ENCODE data around the gene CAPNS1.
A peak's percentile ranks its signal among the peaks of the same experiment; 100 is the strongest.
"Not testable (repeated sequence)": the region's sequence is repeated elsewhere in the genome, so short reads cannot be mapped to it uniquely, and the experiment has no call there.

The CAPNS1 gene

GRCh38 chr19:36121486-36122124 is 18.3 kb upstream of the CAPNS1 start:
- ATAC-seq (ENCODE audit: insufficient read depth, low read depth) (no peak), DNase-seq (no peak)
- no peak overlapping the region for H3K4me3 ChIP-seq (ENCODE audit: low read depth in 1 of 2, low read length in 2 of 2)
- H3K4me2 ChIP-seq (ENCODE audit: insufficient read depth, low read length) = no peak overlapping the region
- H3K36me3 ChIP-seq (ENCODE audit: insufficient read depth, low read length) = peaks cover 83% of the 10 kb centered on the region
- no peaks in the 10 kb centered on the region for H3K27me3 ChIP-seq (ENCODE audit: insufficient read depth, low read length, poor library complexity)
- H2AFZ ChIP-seq (ENCODE audit: low read depth, low read length) = no peak overlapping the region
- peaks cover 10% of the 10 kb centered on the region for H4K20me1 ChIP-seq (ENCODE audit: insufficient read depth, low read length)
- no peaks in the 10 kb centered on the region for H3K9me3 ChIP-seq (ENCODE audit: insufficient read depth, low read length, severe bottlenecking)
- no peak overlapping the region for H3K27ac ChIP-seq (ENCODE audit: low read length)
- H3K9ac ChIP-seq (ENCODE audit: low read depth, low read length) = no peak overlapping the region
- H3K79me2 ChIP-seq (ENCODE audit: insufficient read depth, low read length) = peaks cover 20% of the 10 kb centered on the region
- no peak for TF ChIP-seq EZH2 (IDR thresholded peaks at IDR 0.05; ENCODE audit: borderline replicate concordance, low read depth, low read length, severe bottlenecking)
- TF ChIP-seq CTCF (IDR thresholded peaks at IDR 0.05; ENCODE audit: borderline replicate concordance, extremely low read depth, low read length, poor library complexity, severe bottlenecking) = no peak
- H3K4me1 ChIP-seq (ENCODE audit: insufficient read depth, low read length) = peaks cover 10% of the 10 kb centered on the region

- Histone ChIP-seq H3K4me3 (ENCODE audit: low read depth in 1 of 2, low read length in 2 of 2) (no peak overlapping the region), H4K20me1 (ENCODE audit: insufficient read depth, low read length) (no peaks in the 10 kb centered on the region; the same call in none of the 2 replicates), H3K27me3 (ENCODE audit: insufficient read depth, low read length, poor library complexity) (no peaks in the 10 kb centered on the region), H3K79me2 (ENCODE audit: insufficient read depth, low read length) (0 out of 2 replicates have a peak, but pooled peaks cover 1% of the 10 kb centered on the region), H3K27ac (ENCODE audit: low read length) (no peak overlapping the region), H2AFZ (ENCODE audit: low read depth, low read length) (no peak overlapping the region), H3K36me3 (ENCODE audit: insufficient read depth, low read length) (peaks cover 48% of the 10 kb centered on the region), H3K4me2 (ENCODE audit: insufficient read depth, low read length) (no peak overlapping the region), H3K9ac (ENCODE audit: low read depth, low read length) (no peak overlapping the region), H3K9me3 (ENCODE audit: insufficient read depth, low read length, severe bottlenecking) (no peaks in the 10 kb centered on the region), H3K4me1 (ENCODE audit: insufficient read depth, low read length) (peaks cover 20% of the 10 kb centered on the region)
- TF ChIP-seq CTCF (IDR thresholded peaks at IDR 0.05; ENCODE audit: borderline replicate concordance, extremely low read depth, low read length, poor library complexity, severe bottlenecking) (no peak), EZH2 (IDR thresholded peaks at IDR 0.05; ENCODE audit: borderline replicate concordance, low read depth, low read length, severe bottlenecking) (no peak)
- no peak for ATAC-seq (ENCODE audit: insufficient read depth, low read depth)
- DNase-seq = no peak
Observed at GRCh38 chr19:36125557-36125956, 14.3 kb upstream of the CAPNS1 start.

- H3K27me3 ChIP-seq (ENCODE audit: insufficient read depth, low read length, poor library complexity) = no peaks in the 10 kb centered on the region
- no peaks in the 10 kb centered on the region for H3K79me2 ChIP-seq (ENCODE audit: insufficient read depth, low read length)
- no peaks in the 10 kb centered on the region for H3K9me3 ChIP-seq (ENCODE audit: insufficient read depth, low read length, severe bottlenecking)
- H3K4me1 ChIP-seq (ENCODE audit: insufficient read depth, low read length) = peaks cover 20% of the 10 kb centered on the region
- ATAC-seq (ENCODE audit: insufficient read depth, low read depth) = no peak
- H3K36me3 ChIP-seq (ENCODE audit: insufficient read depth, low read length) = peaks cover 23% of the 10 kb centered on the region
- H3K27ac ChIP-seq (ENCODE audit: low read length) = peak overlapping the region; percentile 88
- peak overlapping the region; percentile 95 for H2AFZ ChIP-seq (ENCODE audit: low read depth, low read length)
- no peaks in the 10 kb centered on the region for H4K20me1 ChIP-seq (ENCODE audit: insufficient read depth, low read length)
- H3K9ac ChIP-seq (ENCODE audit: low read depth, low read length) = peak overlapping the region; percentile 65
- DNase-seq = no peak
- H3K4me3 ChIP-seq (ENCODE audit: low read depth in 1 of 2, low read length in 2 of 2) = peak overlapping the region; percentile 27 to 64; a peak in 3 of 4 replicates
- H3K4me2 ChIP-seq (ENCODE audit: insufficient read depth, low read length) = peak overlapping the region; percentile 86
- no peak for TF ChIP-seq CTCF (IDR thresholded peaks at IDR 0.05; ENCODE audit: borderline replicate concordance, extremely low read depth, low read length, poor library complexity, severe bottlenecking)
Observed at GRCh38 chr19:36128392-36128736, 11.5 kb upstream of the CAPNS1 start.

- not testable (repeated sequence) for H3K27me3 ChIP-seq (ENCODE audit: insufficient read depth, low read length, poor library complexity); H3K9me3 ChIP-seq (ENCODE audit: insufficient read depth, low read length, severe bottlenecking); H4K20me1 ChIP-seq (ENCODE audit: insufficient read depth, low read length); ATAC-seq (ENCODE audit: insufficient read depth, low read depth); H3K9ac ChIP-seq (ENCODE audit: low read depth, low read length); H3K36me3 ChIP-seq (ENCODE audit: insufficient read depth, low read length); H3K27ac ChIP-seq (ENCODE audit: low read length); H3K4me2 ChIP-seq (ENCODE audit: insufficient read depth, low read length); H3K79me2 ChIP-seq (ENCODE audit: insufficient read depth, low read length); H3K4me3 ChIP-seq (ENCODE audit: low read depth in 1 of 2, low read length in 2 of 2); H2AFZ ChIP-seq (ENCODE audit: low read depth, low read length); DNase-seq
- H3K4me1 ChIP-seq (ENCODE audit: insufficient read depth, low read length) = peaks cover 20% of the 10 kb centered on the region
Observed at GRCh38 chr19:36131221-36131620, 8.6 kb upstream of the CAPNS1 start.

- DNase-seq; ATAC-seq (ENCODE audit: insufficient read depth, low read depth); H3K9me3 ChIP-seq (ENCODE audit: insufficient read depth, low read length, severe bottlenecking); H2AFZ ChIP-seq (ENCODE audit: low read depth, low read length); H4K20me1 ChIP-seq (ENCODE audit: insufficient read depth, low read length); H3K36me3 ChIP-seq (ENCODE audit: insufficient read depth, low read length); H3K4me3 ChIP-seq (ENCODE audit: low read depth in 1 of 2, low read length in 2 of 2); H3K4me2 ChIP-seq (ENCODE audit: insufficient read depth, low read length); H3K27ac ChIP-seq (ENCODE audit: low read length); H3K27me3 ChIP-seq (ENCODE audit: insufficient read depth, low read length, poor library complexity); H3K79me2 ChIP-seq (ENCODE audit: insufficient read depth, low read length); H3K9ac ChIP-seq (ENCODE audit: low read depth, low read length): not testable (repeated sequence)
- H3K4me1 ChIP-seq (ENCODE audit: insufficient read depth, low read length) = peaks cover 12% of the 10 kb centered on the region
Observed at GRCh38 chr19:36134867-36135266, 5.0 kb upstream of the CAPNS1 start.

Data from DND-41 (cell line).